GOT3 (cell line): Measurements from ENCODE around the gene FAH.

Experiments used
- DNase-seq: peaks from one replicate; lab custom pipeline; 2025; ENCODE audit warnings: mixed read lengths; lab: John Stamatoyannopoulos, UW

Gene FAH

GRCh38 chr15:80199869-80200268 is 47.1 kb downstream of the FAH start:
- no peak for DNase-seq

DNA sequence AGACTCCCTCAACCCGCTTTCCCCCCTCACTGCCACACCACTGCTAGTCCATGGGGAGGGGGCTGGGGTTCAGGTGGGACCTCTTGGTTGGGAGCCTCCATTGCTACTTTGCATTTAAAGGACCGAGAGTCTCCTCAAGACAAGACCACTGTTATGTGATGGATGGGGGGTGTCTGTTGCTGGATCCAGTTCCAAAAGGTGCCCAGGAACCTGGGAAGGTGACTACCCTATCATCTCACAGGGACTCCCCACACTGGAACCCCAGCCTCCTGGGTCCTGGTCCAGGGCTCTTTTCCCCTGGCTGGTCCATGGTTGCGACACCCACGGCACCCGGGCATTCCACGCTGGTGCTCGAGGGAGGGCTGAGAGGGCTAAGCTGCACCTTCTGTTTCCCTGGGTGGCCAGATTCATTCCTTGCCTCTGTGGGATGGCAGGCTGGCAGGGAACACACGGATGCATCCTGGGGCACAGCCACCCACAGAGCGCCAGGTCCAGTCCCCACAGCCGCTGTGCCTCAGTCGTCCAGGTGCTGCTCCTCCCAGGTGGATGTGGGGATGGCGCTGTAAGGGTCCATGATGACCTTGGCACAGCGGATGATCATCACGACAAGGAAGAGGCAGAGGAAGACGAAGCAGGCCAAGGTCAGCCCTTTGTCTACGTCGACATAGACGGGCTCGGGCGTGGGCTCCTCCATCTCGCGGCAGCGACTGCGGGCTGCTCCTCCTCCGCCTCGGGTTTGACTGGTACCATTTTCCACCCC is 48.6 kb downstream of the FAH start:
- DNase-seq = no peak

GRCh38 chr15:80202016-80202315 is 49.2 kb downstream of the FAH start:
- DNase-seq = no peak

DNA sequence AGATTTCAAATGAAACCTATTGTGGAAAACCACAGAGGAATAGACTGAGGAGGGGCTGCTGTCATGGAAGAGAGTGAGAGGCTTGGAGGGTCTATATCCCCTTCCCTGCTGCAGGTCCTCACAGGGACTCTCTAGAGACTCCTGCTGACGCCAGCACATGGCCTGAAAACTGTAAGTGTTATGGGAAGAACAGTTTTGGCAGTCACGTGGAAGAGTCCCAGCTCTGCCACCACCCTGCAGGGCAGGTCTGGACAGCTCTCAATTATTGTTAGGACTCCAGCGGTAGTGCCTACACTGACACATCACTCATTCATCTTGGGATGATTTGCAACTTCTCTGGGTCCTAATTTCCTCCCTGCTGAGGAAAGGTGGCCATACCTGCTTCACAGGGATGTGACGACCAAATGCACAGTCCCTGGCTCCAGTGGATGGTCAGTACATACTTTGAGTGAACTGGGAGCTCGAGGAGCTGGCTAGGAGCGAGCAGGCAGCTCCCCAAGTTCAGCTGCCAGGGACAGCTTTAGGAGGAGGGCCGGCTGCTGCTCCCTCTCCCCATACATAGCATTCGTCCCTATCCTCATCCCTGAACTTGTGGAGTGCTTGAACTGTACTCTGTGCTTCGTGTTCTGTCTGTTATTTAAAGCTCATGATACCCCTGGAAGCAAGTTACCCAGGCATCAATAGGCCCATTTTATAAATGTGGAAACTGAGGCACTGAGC is 50.0 kb downstream of the FAH start:
- DNase-seq = no peak

DNA sequence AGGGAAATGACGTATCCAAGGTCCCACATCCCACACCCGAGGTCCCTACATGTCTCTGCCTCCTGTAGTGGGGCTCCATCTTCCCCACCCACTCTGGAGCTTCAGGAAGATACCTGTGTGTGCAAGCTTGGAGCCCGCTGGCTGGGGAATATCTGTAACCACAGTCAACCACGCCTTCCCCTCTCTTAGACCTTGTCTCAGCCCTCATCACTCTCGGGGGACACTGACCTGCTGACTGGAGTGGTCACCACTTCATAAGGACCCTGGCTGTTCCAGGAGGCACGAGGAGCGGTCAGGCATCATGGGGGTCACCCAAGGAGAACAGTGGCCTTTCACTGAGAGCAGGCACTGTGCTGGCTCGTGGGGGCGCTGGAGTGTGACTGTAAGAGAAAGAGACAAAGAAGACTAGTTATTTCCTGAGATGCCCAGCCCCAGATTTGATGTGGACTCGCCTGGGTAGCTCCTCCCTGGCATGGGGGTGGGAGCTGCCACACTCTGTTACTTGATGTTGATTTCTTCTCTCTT is 50.6 kb downstream of the FAH start:
- no peak for DNase-seq

DNA sequence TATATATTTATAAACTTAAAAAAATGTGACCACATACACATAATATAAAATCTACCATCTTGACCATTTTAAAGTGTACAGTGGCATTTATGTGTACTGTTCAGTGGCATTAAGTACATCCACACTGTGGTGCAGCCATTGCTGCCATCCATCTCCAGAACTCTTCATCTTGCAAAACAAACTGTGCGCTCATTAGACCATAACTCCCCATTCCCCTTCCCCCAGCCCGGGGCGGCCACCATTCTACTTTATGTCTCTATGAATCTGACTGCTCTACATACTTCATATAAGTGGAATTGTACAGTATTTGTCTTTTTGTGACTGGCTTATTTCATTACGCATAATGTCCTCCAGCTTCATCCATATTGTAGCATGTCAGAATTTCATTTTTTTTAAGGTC is 51.4 kb downstream of the FAH start:
- no peak for DNase-seq

- DNase-seq = no peak
These were observed 55.1 kb downstream of the FAH start for GRCh38 chr15:80207887-80208286.

DNA sequence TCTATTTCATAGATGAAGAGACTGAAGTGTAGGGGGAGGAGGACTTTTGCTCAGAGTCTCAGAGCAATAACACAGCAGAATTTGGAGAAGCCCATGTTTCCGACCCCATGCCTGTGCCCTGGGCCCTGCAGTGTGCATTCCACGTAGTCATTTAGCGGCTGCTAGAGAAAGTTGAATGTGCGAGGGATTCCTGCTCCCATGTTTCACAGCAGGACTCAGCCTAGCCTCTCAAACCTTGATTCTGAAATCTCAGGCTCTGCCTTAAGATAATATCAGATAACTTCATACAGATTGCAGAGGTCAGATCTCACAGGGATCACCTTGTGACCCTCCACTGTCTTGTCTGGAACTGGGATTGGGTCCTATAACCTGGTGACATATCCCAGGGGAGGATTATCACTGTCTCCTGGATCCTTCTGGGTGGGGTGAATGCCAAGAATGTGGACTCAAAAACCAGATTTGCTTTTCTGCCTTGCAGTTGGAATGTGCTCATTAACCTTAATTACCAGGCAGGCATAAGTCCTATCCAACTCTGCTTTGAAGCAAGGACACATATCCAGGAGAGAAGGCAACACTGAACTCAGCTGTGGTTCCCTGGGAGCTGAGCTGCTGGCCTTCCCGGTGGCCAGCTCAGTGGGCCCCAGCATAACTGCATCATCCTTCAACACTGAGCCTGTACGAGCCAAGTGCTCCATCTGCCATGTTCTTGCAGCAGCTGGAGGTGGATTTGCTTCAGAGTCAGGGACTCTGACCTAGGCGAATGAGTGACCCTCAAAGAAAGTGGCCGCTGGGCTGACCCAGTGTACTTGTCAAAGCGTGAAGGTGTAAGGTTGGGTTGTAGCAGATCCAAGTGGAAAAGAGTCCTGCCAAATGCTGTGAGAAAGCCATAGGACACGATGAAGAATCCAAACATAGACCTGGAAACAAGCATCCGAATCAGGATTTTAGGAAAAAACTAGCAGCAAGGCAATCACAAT is 56.2 kb downstream of the FAH start:
- DNase-seq = no peak

DNA sequence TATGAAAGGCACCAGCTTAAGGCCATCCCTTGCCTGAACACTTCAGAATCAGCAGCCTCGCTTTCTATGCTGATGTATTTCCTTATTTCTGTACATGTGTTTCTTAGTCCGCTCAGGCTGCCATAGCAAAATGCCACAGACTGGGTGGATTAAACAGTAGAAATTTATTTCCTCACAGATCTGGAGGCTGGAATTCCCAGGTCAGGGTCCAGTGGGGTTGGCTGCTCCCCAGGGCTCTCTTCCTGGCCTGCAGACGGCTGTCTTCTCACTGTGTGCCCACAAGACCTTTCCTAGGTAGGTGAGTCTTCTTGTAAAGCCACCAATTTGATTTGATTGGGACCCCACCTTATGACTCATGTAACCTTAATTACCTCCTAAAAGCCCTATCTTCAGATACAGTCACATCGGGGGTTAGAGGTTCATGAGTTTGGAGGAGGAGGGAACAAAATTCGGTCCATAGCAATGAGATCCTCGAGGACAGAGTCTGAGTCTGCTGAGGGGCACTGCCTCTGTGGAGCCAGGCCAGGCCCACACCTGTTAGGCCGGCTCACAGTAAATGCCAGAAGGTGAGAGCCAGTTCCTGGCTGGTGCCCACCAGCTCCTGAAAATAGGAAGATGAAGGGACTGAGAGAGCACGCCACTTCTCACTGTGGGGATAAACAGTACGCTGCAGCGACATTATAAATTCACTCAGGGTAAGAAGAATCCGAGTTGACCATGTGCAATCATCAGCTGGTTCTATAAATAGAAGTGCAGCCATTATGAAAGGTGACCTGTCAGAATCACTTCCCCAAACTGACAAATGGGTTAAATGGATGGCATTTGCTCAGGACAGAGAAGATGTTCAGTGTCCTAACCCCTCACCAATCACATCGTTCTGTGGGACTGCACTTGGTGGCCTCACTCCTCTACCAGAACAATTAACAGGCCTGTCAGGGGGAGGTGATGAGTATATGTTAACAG is 58.1 kb downstream of the FAH start:
- no peak for DNase-seq

- no peak for DNase-seq
These were observed 59.2 kb downstream of the FAH start for GRCh38 chr15:80211976-80212375.

- no peak for DNase-seq
These were observed 62.1 kb downstream of the FAH start for GRCh38 chr15:80214910-80215309.

GRCh38 chr15:80216141-80216540 is 63.3 kb downstream of the FAH start:
- no peak for DNase-seq

GRCh38 chr15:80216911-80217310 is 64.1 kb downstream of the FAH start:
- DNase-seq = no peak

- DNase-seq = no peak
These were observed 64.6 kb downstream of the FAH start for GRCh38 chr15:80217327-80217900.

DNA sequence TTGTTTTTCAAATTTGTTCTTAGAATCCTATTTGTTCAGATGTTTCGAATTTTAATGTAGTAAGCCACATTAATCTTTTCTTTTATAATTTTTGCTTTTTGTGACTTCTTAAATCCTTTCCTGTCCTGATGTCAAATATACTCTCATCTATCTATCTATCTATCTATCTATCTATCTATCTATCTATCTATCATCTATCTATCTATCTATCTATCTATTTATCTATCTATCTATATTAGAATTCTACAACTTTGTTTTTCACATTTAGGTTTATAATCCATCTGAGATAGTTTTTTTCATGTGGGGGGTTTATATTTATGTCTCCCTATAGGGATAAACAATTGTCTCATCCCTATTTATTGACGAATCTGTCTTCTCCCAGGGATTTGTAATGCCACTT is 67.2 kb downstream of the FAH start:
- DNase-seq = no peak

- DNase-seq = no peak
These were observed 76.3 kb downstream of the FAH start for GRCh38 chr15:80228959-80229610.

GRCh38 chr15:80231371-80231770 is 78.6 kb downstream of the FAH start:
- no peak for DNase-seq

DNA sequence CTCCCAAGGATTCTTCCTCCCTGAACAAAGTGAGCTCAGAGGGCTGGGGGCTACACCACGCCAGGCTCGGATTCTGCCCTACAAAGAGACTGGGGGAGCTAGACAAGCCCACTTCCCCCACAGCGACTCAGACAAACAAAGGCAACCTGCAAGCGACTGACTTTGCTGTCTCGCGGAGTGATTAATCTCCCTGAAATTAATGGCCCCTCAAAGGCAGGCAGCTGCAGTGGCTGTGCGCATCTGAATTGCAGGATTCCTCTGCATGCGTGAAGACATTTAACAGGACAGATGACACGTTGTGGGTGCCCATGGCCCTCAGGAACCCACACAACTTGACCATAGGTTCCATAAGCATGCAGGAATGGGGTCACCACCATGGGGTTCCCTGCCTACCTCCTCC is 80.8 kb downstream of the FAH start:
- DNase-seq = no peak

GRCh38 chr15:80234883-80235282 is 82.1 kb downstream of the FAH start:
- DNase-seq = no peak
